GM12878 (cell line): ENCODE measurements around the gene BRWD1. TPM values are rescaled to one million over a fixed set of nuclear protein-coding genes. Genes with fewer than 3 reads are reported as not detected.

Experiments
- ATAC-seq: fragments of 200-7000 bp; cut with Tn5 transposase; 3 replicates; pipeline ENCODE4 v1.9.1; 2020; ENCODE audit warnings: mild to moderate bottlenecking, moderate library complexity
- BruUV-seq: library from RNA; stranded (reverse); fragments of 400-500 nt; replicated peaks from 2 replicates; lab custom pipeline; 2021; lab: Mats Ljungman, UMichigan
- CTCF ChIA-PET: fragments of 300-600 bp; sonication (Branson Sonifier 250); formaldehyde crosslinking; extraction: SDS; loops from one replicate; lab custom pipeline; 2021; ENCODE audit warnings: inconsistent platforms; lab: Yijun Ruan, JAX
- POLR2A ChIA-PET: fragments of 350-600 bp; formaldehyde crosslinking; extraction: SDS; loops from one replicate; lab custom pipeline; 2021; ENCODE audit warnings: inconsistent platforms; lab: Charles Lee
- RAD21 ChIA-PET: fragments of 300-600 bp; sonication (Branson Sonifier 250); formaldehyde crosslinking; loops from one replicate; lab custom pipeline; 2023; ENCODE audit warnings: antibody characterized with exemption; ENCODE audit not compliant: unreplicated experiment; lab: Charles Lee
- SMC1A ChIA-PET: fragments of 300-600 bp; sonication (Branson Sonifier 250); formaldehyde crosslinking; loops from one replicate; lab custom pipeline; 2023; ENCODE audit not compliant: unreplicated experiment, uncharacterized antibody; lab: Charles Lee
- DNase-seq: peaks from one replicate; pipeline ENCODE4 v3.0.0-alpha.2; 2011; ENCODE audit warnings: low read depth, low spot score
- FAIRE-seq: peaks from 3 replicates; lab custom pipeline; 2011; peaks lifted over from hg19 to GRCh38; lab: Jason Lieb, UNC
- H2AFZ ChIP-seq: 2 replicates; pipeline ENCODE4 v1.6.0; 2011; ENCODE audit warnings: low read depth, low read length, control low read depth; ENCODE audit not compliant: control insufficient read depth
- H3K27ac ChIP-seq: 2 replicates; pipeline ENCODE4 v1.5.1; 2011; ENCODE audit warnings: control low read depth; ENCODE audit not compliant: control insufficient read depth, insufficient read depth
- H3K27me3 ChIP-seq, 2 experiments: replicated peaks in 1 of 2; 2 replicates each; pipeline versions ENCODE4 v1.6.0 to v1.6.1; 2011; ENCODE audit warnings: low read length in 1 of 2; ENCODE audit not compliant: control insufficient read depth in 2 of 2, insufficient read depth in 2 of 2
- H3K36me3 ChIP-seq, 2 experiments: 2 replicates each; pipeline ENCODE4 v1.5.1; 2011; ENCODE audit warnings: low read length in 1 of 2; ENCODE audit not compliant: control insufficient read depth in 2 of 2, insufficient read depth in 2 of 2
- H3K4me1 ChIP-seq: 2 replicates; pipeline ENCODE4 v1.6.1; 2011; ENCODE audit warnings: mild to moderate bottlenecking, low read length, moderate library complexity, mixed read lengths; ENCODE audit not compliant: control insufficient read depth, insufficient read depth
- H3K4me2 ChIP-seq: 2 replicates; pipeline ENCODE4 v1.6.0; 2011; ENCODE audit warnings: control low read depth; ENCODE audit not compliant: control insufficient read depth, insufficient read depth
- H3K4me3 ChIP-seq: fragments of 200-600 bp; sonication (generic); 2 replicates; pipeline ENCODE4 v1.5.1; 2016
- H3K79me2 ChIP-seq: 2 replicates; pipeline ENCODE4 v1.6.0; 2011; ENCODE audit warnings: low read length; ENCODE audit not compliant: control insufficient read depth, insufficient read depth
- H3K9ac ChIP-seq: 2 replicates; pipeline ENCODE4 v1.8.0; 2011; ENCODE audit warnings: low read length, control low read depth, mixed read lengths; ENCODE audit not compliant: control insufficient read depth, insufficient read depth
- H3K9me3 ChIP-seq: replicated peaks from 3 replicates; pipeline ENCODE4 v1.5.1; 2011; ENCODE audit warnings: mild to moderate bottlenecking, low read length; ENCODE audit not compliant: control insufficient read depth, insufficient read depth
- H4K20me1 ChIP-seq: 2 replicates; pipeline ENCODE4 v1.6.0; 2011; ENCODE audit not compliant: control insufficient read depth, insufficient read depth
- ATF3 ChIP-seq: IDR thresholded peaks from 2 replicates; pipeline ENCODE4 v1.6.1; 2011; ENCODE audit warnings: low read depth, mild to moderate bottlenecking, low read length, moderate library complexity, borderline replicate concordance; ENCODE audit errors: extremely low read depth
- CHD1 ChIP-seq: IDR thresholded peaks from 2 replicates; pipeline ENCODE4 v1.6.1; 2012; ENCODE audit warnings: low read depth, low read length, improper control_type of control experiment
- CHD2 ChIP-seq: IDR thresholded peaks from 2 replicates; pipeline ENCODE4 v1.6.1; 2011; ENCODE audit warnings: low read depth, low read length, improper control_type of control experiment, borderline replicate concordance
- CUX1 ChIP-seq: IDR thresholded peaks from 2 replicates; pipeline ENCODE4 v1.6.1; 2012; ENCODE audit warnings: improper control_type of control experiment, low read depth, low read length; ENCODE audit not compliant: insufficient replicate concordance
- EED ChIP-seq: sonication (generic); IDR thresholded peaks from 2 replicates; pipeline ENCODE4 v1.6.1; 2016; ENCODE audit warnings: antibody characterized with exemption, low read depth
- MEF2A ChIP-seq: IDR thresholded peaks from 2 replicates; pipeline ENCODE4 v1.6.1; 2011; ENCODE audit warnings: low read depth, mild to moderate bottlenecking, low read length, moderate library complexity; ENCODE audit not compliant: insufficient read depth
- MTA2 ChIP-seq: fragments of 450-650 bp; IDR thresholded peaks from 2 replicates; pipeline ENCODE4 v1.6.1; 2016; ENCODE audit warnings: low read depth, mild to moderate bottlenecking, moderate library complexity
- SRF ChIP-seq, 2 experiments: IDR thresholded peaks; 2 replicates each; pipeline ENCODE4 v1.6.1; 2011; ENCODE audit warnings: low read depth in 2 of 2, low read length in 2 of 2, mild to moderate bottlenecking in 1 of 2, moderate library complexity in 1 of 2
- SUZ12 ChIP-seq: fragments of 200-600 bp; sonication (generic); IDR thresholded peaks from one replicate; pipeline ENCODE4 v1.6.1; 2018; ENCODE audit warnings: antibody characterized with exemption, mild to moderate bottlenecking; ENCODE audit not compliant: unreplicated experiment
- TCF3 ChIP-seq: IDR thresholded peaks from 2 replicates; pipeline ENCODE4 v1.6.1; 2012; ENCODE audit warnings: low read depth, mild to moderate bottlenecking, low read length, borderline replicate concordance; ENCODE audit not compliant: insufficient read depth
- USF1 ChIP-seq: IDR thresholded peaks from 2 replicates; pipeline ENCODE4 v1.6.1; 2011; ENCODE audit warnings: borderline replicate concordance, low read depth, mild to moderate bottlenecking, moderate library complexity, mixed read lengths, low read length; ENCODE audit not compliant: insufficient read depth; ENCODE audit errors: extremely low read length
- WRNIP1 ChIP-seq: IDR thresholded peaks from 2 replicates; pipeline ENCODE4 v1.6.1; 2011; ENCODE audit warnings: low read depth, low read length, improper control_type of control experiment, borderline replicate concordance
- ZNF207 ChIP-seq: fragments of 450-650 bp; IDR thresholded peaks from 2 replicates; pipeline ENCODE4 v1.6.1; 2014; ENCODE audit warnings: antibody characterized with exemption, mild to moderate bottlenecking, borderline replicate concordance
- ZSCAN29 ChIP-seq: fragments of 450-650 bp; IDR thresholded peaks from 2 replicates; pipeline ENCODE4 v1.6.1; 2017; ENCODE audit warnings: mild to moderate bottlenecking, moderate library complexity
- WGBS: methylation state at CpG from one replicate; pipeline ENCODE4 v1.1.6; 2016; ENCODE audit warnings: low lambda C conversion rate; ENCODE audit not compliant: insufficient replicate concordance, insufficient coverage; ENCODE audit errors: missing lambda C conversion rate; 5-methylcytosine and 5-hydroxymethylcytosine counted together
- in situ Hi-C: fragments of 300-500 bp; cut with MboI; formaldehyde crosslinking; loops from 9 replicates; pipeline ENCODE4 v1.14.3; 2018; ENCODE audit warnings: mixed read lengths
- intact Hi-C: fragments of 100-400 bp; cut with micrococcal nuclease; formaldehyde crosslinking; loops from one replicate; pipeline ENCODE4 v1.14.2; 2022; ENCODE audit not compliant: unreplicated experiment
- polyA plus RNA-seq, 11 experiments: library from polyadenylated mRNA; depleted of rRNA in 4 of 11; unstranded in 6 of 11; stranded (reverse) in 5 of 11; fragments of >200 nt; fragmentation: Nextera tagmentation in 4 of 11; fragmentation: Illumina TruSeq in 1 of 11; extraction: Ambion mirVana in 4 of 11; extraction: Trizol in 1 of 11; gene quantifications; 1 replicate in 1 of 11; 2 replicates in 10 of 11; pipeline versions ENCODE4 v1.2.1 to v1.2.3, GENCODE V29; 2011 to 2016; ENCODE audit warnings: inconsistent platforms in 2 of 11, missing spikeins in 2 of 11, low read depth in 1 of 11
- total RNA-seq, 4 experiments: library from RNA; depleted of rRNA in 3 of 4; stranded (reverse); fragments of >200 nt in 3 of 4; fragmentation: Illumina TruSeq in 1 of 4; extraction: Trizol in 1 of 4; gene quantifications; 2 replicates each; pipeline versions ENCODE4 v1.2.1 to v1.2.3, GENCODE V29; 2013 to 2021

The BRWD1 gene
- total and polyA plus RNA-seq, 10 of the 15 experiments (the other 5 are each of a cell fraction or from before 2014, with no cell fraction given): 3.1 to 19.0 (median 13.5) TPM

- no peak for TF ChIP-seq CUX1
- no peak for TF ChIP-seq ZSCAN29
- TF ChIP-seq, all 136 proteins: peak for 0
Observed at GRCh38 chr21:39182016-39182415, 131.4 kb downstream of the BRWD1 start (continued).

GRCh38 chr21:39181205-39181818, 132.1 kb downstream of the BRWD1 start:
- no peak for DNase-seq
- Histone ChIP-seq H3K27ac (no peak overlapping the region), H3K4me1 (peaks cover 7% of the 10 kb centered on the region; the same call in 1 of the 2 replicates), H3K79me2 (peaks cover 36% of the 10 kb centered on the region), H2AFZ (no peak overlapping the region), H3K27me3 (no peaks in the 10 kb centered on the region), H3K4me3 (peak overlapping the region; percentile 95), H3K36me3 (0 out of 4 replicates have a peak, but pooled peaks cover 0 to 4% of the 10 kb centered on the region in 2 experiments), H3K9ac (peak overlapping the region; percentile 8; the same call in 1 of the 2 replicates), H4K20me1 (no peaks in the 10 kb centered on the region), H3K9me3 (no peaks in the 10 kb centered on the region), H3K4me2 (peak overlapping the region; percentile 96)
- RAD21 ChIA-PET: interaction anchor here (0.8 kb wide), 1 partner anchor 8 kb away, joined by 3 read pairs; no protein-coding TSS in a partner anchor
- in situ Hi-C loops (loop anchor here (5.0 kb wide), 1 partner anchor 206 kb away; no protein-coding TSS in a partner anchor), intact Hi-C loops (loop anchor here (5.0 to 10.0 kb wide), 3 partner anchors 131 to 263 kb away; partner anchors contain the start of genes BRWD1 and LCA5L)
- 80% methylated on average over 4 of the region's 4 CpGs for WGBS
- SMC1A ChIA-PET: interaction anchor here (1.0 to 1.3 kb wide), 3 partner anchors 167 to 374 kb away, joined by 3 read pairs; no protein-coding TSS in a partner anchor
- no peak for ATAC-seq
- no TSS peak for BruUV-seq
- CTCF ChIA-PET: interaction anchor here (0.9 to 1.7 kb wide), 3 partner anchors 204 to 260 kb away, joined by 3 to 7 read pairs (median 4); no protein-coding TSS in a partner anchor
- FAIRE-seq: no peak
- POLR2A ChIA-PET: no interaction called here
- TF ChIP-seq MEF2A: no peak
- TF ChIP-seq SUZ12: no peak
- TF ChIP-seq TCF3: no peak
- no peak for TF ChIP-seq MTA2
- no peak for TF ChIP-seq SRF (IDR thresholded peaks at IDR 0.05; ENCODE audit: low read depth in 2 of 2, low read length in 2 of 2)
- TF ChIP-seq ATF3: no peak
- TF ChIP-seq ZNF207: no peak
- TF ChIP-seq CHD1: no peak
- no peak for TF ChIP-seq USF1
- no peak for TF ChIP-seq WRNIP1
- TF ChIP-seq EED: no peak
- no peak for TF ChIP-seq CHD2
